Gastrocnemius medialis (tissue), 4 donors: ENCODE measurements around the gene CTXN1.

Experiments used
- CTCF ChIP-seq, 5 experiments: fragments of 450-650 bp in 3 of 5; fragments of 200-600 bp in 2 of 5; sonication (generic) in 2 of 5; IDR thresholded peaks in 4 of 5; conservative IDR thresholded peaks in 1 of 5; 1 replicate in 4 of 5; 2 replicates in 1 of 5; pipeline ENCODE4 v1.5.1; 2016 to 2019; ENCODE audit warnings: antibody characterized with exemption in 5 of 5, mild to moderate bottlenecking in 3 of 5, moderate library complexity in 3 of 5
- POLR2A ChIP-seq, 2 donors: fragments of 450-650 bp; IDR thresholded peaks; one replicate each; pipeline ENCODE4 v1.6.1; 2017; ENCODE audit warnings: antibody characterized with exemption in 2 of 2, mild to moderate bottlenecking in 2 of 2, moderate library complexity in 2 of 2

- TF ChIP-seq CTCF (IDR thresholded peaks at IDR 0.05 in 4 of 5, conservative IDR thresholded peaks at IDR 0.05 in 1 of 5) (no peak), POLR2A (IDR thresholded peaks at IDR 0.05) (no peak)
These were observed 20.7 kb downstream of the CTXN1 start for GRCh38 chr19:7905268-7905667.
